GM03348 (cell line): Measurements from ENCODE around the gene STAU1.
"Not testable (repeated sequence)": the region's sequence is repeated elsewhere in the genome, so short reads cannot be mapped to it uniquely, and the experiment has no call there.

Experiments
- DNase-seq: peaks from one replicate; pipeline ENCODE4 v3.0.0; 2012; ENCODE audit warnings: low spot score

STAU1 gene, protein sequence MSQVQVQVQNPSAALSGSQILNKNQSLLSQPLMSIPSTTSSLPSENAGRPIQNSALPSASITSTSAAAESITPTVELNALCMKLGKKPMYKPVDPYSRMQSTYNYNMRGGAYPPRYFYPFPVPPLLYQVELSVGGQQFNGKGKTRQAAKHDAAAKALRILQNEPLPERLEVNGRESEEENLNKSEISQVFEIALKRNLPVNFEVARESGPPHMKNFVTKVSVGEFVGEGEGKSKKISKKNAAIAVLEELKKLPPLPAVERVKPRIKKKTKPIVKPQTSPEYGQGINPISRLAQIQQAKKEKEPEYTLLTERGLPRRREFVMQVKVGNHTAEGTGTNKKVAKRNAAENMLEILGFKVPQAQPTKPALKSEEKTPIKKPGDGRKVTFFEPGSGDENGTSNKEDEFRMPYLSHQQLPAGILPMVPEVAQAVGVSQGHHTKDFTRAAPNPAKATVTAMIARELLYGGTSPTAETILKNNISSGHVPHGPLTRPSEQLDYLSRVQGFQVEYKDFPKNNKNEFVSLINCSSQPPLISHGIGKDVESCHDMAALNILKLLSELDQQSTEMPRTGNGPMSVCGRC

DNA sequence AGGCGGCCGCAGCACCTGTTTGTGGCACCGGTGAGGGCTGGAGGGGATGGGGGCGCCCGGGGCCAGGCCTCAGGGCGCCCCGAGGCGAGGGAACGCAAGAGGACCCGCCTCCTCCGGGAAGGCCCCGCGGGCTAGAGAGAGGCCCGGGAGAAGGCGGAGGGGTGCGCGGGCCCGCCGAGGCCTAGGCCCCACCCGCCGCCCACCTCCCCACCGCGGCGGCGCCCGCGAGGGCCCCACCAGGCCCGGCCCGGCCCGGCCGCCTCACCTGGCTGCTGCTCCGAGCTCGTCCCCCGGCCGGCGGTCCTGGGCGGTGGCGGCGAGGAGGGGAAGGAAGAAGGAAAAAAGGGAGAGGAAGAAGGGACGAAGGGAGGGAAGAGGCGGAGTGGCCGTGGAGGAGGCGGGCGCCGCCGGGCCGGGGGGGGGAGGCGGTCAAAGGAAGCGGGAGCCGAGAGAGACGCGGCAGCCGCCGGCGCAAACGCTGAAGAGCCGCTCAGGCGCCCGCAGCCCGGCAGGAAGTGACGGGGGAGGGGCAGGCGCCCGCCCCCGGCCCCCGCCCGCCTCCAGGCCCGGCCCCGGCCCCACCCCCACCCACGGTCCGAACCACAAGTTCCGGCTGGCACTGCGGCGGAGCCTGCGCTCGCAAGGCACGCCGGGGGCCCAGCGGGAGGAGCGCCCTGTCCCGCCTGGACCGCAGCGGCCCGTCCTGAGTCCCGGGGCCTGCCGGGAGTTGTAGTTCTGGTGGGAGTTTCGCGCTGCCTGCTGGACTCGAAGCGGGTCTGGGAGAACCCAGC is at the start of gene STAU1:
Gene STAU1 (minus strand): TSS at position 484 of the 791 bp plus-strand sequence. CDS start 22,133 bp downstream, outside the sequence.
- peak; percentile 99 for DNase-seq

DNA sequence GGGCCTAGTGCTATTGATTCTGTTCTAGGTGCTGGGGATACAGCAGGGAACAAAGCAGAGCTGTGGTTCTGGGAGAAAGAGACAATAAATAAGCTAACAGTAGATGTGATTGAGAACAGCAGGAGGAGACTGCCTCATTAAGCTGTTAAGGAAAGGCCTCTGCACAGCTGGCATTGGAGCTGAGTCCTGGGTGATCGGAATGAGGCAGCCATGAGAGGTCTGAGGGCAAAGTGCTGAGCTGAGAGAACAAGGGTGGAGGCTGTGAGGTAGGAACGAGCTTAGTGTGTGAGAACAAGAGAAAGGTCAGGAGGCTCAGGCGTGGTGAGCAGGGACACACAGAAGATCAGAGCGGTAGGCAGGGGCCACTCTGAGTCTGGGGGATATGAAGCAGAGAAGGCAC is 49.4 kb upstream of the STAU1 start:
- no peak for DNase-seq

DNA sequence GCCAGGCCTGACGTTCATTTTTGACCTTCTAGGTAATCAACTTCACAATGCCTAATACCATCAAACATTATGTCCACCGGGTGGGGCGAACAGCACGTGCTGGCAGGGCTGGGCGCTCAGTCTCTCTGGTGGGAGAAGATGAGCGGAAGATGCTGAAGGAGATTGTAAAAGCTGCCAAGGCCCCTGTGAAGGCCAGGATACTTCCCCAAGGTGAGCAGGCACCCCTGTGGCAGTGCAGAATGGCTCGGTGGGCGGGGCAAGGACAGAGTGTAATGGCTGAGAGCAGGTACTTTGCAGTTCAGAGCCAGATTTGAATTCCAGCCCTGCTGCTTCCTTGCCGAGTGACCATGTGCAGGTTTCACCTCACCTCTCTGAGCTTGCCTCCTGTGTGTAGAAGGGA is 48.2 kb upstream of the STAU1 start:
- no peak for DNase-seq

DNA sequence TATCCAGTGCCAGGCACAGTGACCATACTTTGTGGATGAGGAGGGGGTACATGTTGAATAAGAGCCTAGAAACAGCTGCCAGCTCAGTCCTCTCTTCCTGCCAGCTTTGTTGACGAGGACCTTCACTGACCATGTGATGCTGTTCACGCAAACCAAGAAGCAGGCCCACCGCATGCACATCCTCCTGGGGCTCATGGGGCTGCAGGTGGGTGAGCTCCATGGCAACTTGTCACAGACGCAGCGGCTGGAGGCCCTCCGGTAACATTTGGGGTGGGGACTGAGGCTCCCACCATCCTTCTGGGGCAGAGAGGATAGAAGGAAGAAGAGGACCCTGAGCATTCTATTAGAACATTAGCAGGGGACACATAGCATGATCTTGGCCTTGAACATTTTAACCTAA is 46.7 kb upstream of the STAU1 start:
- DNase-seq, result no peak

DNA sequence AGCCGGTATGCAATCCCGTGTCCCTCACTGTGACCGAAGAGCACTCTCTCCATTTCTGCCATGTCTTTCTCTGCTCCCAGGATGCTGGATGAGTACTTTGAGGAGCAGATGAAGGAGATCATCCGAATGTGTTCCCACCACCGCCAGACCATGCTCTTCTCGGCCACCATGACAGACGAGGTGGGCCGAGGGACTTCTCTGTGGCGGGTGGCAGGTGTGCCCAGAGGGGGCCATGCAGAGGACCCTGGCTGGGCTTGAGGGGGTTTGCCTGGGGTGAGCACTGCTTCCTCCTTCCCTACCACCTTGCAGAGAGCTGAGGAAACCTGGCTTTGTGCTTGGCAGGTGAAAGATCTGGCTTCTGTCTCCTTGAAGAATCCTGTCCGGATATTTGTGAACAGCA is 45.1 kb upstream of the STAU1 start:
- DNase-seq, result no peak

DNA sequence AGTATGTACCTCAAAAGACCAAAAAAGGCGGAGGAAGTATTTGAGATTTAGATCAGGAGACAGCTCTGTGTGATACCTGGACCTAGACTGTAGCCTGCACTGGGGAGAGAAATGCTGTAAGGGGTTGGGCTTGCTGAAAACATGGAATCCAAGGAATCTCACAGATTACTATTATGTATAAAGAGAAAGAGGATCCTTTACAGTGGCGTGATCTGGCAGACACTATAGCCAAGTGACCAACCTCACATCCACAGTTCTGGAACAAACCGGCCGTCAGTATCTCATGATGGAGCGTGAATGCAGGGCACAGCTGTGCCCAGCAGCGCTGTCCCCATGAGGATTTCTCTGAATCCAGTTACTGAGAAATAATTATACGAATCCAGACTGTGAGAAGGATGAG is 43.3 kb upstream of the STAU1 start:
- no peak for DNase-seq

DNA sequence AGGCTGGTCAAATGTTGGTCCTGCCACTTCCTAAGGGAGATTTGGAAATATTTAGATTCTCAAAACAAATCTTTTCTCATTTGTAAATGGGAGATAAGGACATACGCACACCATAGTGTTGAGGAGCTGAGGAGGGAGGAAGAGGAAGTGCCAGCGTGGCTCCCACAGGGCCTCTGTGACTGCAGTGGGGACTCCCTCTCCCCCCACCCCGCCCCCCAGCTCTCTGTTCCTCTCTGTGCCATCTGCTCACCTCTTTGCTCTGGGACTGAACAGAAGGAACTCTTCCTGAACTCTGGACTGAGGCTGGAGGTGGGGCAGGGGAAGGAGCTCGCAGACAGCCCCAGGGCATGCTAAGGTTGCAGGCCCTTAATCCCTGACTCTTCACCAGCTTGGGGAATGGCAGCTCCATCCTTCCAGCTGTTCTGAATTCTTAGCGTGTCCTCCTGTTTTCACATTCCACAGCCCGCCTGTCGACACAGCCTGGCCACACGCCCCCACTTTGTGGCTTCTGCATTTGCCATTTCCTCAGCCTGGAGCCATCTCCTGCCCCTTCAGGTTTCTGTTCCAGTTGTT is 42.5 kb upstream of the STAU1 start:
- no peak for DNase-seq

DNA sequence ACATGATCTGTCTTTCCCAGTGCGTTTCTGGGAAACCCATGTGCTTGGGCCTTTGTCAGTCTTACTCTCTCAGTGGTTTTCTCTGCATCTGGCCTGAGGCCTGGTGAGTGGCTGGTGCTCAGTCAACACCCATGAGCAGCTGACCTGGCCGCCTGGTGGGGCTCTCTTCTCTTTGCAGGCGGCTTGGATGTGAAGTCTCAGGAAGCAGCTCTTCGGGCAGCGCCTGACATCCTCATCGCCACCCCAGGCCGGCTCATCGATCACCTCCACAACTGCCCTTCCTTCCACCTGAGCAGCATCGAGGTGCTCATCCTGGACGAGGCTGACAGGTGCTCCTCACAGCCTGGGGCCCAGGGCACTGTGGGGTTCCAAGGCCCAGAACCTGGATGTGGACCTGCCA is 41.9 kb upstream of the STAU1 start:
- DNase-seq, result no peak

DNA sequence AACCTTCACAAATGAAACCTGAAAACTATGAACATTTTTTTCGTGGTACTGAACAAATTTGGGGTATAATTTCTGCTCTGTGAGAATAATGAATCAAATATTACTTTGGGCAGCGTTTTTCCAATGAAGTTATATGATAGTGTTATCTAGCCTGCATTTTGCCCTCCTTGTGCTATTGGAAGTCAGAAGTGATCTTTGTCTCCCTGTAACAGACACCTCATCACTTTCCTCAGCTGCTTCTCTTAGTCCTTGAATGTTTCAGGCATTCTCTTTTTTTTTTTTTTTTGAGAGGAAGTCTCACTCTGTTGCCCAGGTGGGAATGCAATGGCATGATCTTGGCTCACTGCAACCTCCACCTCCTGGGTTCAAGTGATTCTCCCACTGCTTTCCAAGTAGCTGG is 41.2 kb upstream of the STAU1 start:
- no peak for DNase-seq

DNA sequence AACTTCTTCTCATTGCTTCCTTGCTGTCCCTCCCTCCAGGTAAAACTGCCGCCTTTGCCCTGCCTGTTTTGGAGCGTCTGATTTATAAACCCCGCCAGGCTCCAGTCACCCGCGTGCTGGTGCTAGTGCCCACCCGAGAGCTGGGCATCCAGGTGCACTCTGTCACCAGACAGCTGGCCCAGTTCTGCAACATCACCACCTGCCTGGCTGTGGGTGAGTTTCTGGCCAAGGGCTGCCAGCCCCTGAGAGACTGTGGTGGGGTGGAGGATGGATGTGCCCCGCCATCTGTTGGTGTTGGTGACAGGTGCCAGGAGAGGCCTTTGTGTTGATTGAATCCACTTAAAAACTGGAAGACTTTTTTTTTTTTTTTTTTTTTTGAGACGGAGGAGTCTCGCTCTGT is 40.5 kb upstream of the STAU1 start:
- DNase-seq, result no peak

DNA sequence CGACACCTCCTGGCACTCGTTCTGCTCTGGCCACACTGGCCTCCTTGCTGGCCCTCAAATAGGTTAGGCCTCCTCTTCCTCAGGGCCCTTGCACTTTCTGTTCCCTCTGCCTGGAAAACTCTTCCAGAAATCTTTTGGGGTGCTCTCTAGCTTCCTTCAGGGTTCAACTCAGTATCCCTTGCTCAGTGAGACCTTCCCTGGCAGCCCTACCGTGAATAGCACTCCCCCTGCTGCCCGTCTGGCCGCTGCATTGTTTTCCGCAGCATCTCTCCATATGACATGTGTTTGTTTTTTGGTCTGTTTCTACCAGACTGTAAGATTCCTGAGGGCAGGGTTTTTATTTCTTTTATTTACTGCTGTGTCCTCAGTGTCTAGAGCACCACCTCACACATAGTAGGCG is 37.8 kb upstream of the STAU1 start:
- DNase-seq, result no peak

DNA sequence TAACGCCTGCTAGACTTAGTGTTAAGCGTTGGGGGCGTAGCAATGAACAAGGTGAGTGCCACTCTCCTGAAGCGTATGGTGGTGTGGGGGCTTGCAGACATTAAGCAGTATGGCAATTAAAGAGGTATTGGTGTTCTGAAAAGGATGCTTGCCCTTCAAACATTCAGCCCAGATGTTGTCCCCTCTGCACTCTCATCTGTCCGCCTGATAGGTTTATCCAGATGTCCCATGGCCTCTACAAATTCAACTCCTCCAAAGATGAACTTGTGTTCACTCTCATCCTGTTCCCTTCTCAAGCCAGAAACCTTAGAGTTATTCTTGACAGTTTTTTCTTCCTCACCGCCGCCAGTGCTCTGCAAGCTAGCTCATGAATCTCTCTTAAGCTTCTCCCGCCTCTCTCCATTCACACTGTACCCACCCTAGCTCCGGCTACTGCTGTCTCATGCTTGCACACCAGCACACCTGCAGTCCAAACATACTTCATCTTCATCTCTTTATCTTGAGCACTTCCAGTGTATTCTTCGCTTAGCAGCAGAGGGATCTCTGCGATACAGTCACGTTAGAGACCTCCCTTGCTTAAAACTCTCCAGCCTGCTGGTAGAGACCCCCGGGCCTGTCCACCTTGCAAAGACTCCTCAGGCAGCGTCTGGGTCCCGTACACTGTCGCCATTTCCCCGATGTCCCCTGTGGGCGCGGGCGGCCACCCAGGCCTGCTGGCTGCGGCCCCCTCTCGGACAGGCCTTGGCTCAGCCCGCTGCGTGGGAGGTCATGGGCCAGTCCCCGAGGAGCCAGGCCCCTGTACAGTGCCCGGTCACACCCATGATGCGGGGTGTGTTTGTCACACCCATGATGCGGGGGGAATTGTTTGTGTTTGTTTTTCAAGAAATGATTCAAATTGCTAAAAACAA is 32.0 kb upstream of the STAU1 start:
- DNase-seq, result no peak

DNA sequence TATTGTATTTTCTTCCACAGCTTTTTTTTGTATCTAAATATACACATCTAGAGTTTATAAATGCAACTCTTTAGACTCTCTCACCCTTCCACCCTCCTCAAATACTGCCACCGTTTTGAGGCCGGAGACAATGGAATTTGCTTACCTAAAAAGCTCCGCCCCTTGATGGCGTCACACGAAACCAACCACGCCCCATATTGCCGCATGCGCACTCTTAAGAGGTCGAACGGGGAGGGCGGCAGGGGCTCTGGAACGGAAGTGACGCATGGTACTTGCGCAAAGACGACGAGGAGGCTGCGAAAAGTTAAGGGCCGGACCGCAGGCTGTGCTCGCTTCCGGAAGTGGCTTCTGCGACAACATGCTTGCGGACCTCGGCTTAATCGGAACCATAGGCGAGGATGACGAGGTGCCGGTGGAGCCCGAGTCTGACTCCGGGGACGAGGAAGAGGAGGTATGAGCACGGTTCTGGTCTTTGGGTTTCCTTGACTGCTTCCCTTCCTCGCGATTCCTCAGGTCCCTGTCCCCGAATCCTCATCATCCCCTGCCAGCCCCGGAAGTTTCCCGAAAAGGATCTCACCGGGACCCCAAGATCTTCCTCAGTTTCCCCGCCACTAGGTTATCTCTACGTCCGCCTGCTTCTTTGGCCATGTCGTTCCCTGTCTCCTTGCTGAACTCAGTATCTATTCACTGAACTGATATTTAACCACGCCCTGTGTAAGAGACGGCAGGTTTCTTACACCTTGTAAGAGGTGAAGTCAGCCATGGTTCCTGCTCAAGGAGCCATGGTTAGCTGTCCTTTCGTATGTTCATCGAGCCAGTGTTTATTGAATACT is 31.2 kb upstream of the STAU1 start, which contains the start of gene DDX27:
Gene DDX27 (plus strand): TSS at position 326 of the 833 bp plus-strand sequence. CDS start 33 bp downstream, at position 359.
- peak; percentile 98 for DNase-seq

DNA sequence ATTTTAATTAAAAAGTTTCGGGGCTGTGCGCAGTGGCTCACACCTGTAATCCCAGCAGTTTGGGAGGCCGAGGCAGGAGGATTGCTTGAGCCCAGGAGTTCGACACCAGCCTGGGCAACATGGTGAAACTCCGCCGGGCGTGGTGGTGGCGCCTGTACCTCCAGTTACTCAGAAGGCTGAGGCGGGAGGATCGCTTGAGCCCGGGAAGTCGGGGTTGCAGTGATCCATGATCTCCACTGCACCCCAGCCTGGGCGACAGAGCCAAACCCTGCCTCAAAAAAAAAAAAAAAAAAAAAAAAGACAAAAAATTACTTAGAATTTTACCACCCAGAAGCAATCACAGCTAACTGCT is 30.6 kb upstream of the STAU1 start:
- DNase-seq, result not testable (repeated sequence)

DNA sequence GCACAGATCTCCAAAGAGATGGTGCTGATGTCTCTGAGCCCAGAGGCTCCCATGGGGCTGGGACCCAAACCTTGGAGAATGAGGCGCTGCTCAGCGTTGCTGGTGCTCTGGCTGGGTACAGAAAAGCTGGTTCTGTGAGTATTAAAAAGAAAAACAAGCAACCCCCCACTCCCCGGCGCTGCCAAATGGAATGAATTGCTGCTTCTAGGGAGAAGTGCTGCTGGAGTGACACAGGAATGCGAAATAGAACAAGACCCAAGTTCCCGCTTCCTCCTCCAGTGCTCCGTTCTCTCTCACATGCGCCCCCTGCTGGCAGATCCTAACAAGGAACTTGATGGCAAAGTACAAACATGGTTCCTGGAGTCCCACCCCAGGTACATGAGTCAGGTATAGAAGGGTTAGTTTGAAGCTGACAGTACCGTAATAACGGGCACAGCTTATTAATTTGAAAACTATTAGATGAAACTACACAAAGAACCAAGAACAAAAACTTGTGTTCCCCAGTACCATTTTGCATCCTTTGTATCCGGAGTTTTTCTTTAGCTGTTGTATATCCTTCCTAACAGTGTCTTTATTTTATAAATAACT is 29.0 kb upstream of the STAU1 start:
- peak; percentile 87 for DNase-seq

DNA sequence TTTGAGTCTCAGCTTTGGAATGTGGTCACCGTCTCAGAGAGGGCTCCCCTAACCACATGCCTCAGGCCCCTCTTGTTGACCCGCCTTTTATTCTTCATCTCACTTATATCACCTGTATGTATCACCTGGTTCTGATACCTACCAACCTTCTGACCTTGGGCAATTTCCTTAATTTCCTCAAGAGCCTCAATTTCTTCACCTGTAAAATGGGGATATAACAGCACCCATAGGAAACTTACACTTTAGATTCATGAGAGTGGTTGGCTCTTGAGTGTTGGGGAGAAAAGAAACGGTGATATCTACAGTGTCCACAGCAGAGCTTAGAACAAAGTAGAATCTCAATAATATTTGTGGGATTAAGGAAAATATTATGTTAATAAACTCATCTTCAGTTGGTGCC is 27.1 kb upstream of the STAU1 start:
- no peak for DNase-seq

DNA sequence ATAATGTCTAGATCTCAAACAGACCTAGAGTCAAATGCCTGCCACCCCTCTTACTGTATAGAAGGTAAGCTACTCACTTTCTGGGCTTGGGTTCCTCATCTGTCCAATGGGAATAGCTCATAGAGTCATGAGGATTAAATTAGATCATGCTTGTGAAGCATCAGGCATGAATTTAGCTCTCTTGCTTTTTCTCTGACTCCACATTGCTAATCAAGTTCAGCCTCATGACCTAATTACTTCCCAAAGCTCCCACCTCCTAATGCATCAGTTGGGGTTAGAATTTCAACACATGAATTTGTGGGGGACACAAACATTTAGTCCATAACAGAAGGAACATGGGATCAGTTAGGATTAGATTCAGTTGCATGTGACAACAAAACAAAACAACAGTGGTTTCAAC is 26.4 kb upstream of the STAU1 start:
- no peak for DNase-seq

DNA sequence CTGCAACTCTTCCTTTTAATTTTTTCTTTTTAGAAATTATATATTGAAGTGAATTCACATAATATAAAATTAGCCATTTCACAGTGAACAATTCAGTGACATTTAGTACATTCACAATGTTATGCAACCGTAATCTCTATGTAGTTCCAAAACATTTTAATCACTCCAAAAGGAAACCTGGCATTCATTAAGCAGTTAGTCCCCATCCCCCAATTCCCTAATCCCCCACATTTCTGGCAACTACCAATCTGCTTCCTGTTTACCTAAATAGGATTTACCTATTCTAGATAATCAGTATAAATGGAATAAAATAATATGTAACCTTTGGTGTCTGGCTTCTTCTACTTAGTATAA is 22.6 kb upstream of the STAU1 start:
- no peak for DNase-seq

DNA sequence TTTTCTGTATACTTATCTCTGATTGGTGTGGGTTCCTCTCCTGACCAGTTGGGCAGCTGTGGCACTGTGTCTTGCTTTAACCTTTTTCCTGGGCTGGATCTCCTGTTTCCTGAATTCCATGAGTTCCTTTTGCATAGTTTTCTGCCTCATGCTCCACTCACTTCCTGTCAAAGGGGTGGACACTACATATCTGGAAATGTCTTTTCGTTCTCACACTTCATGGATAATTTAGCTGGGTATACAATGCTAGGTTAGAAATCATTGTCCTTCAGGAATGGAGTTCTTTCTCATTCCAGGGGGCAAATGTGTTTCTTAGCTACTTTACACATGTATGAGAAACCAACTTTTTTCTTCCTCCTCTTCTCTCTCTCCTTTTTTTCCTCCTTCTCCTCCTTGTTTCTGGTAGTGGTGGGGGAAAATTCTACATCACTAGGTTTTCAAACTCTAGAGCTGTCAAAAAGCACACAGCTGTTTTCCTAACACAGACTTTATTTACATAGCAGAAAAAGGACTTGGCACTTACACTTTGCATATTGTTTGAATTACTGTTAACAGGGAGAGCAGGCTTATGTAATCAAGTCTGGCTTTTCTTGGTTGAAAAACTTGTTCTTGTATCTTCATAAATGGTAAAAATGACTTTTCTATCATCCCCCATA is 22.1 kb upstream of the STAU1 start:
- DNase-seq, result peak; percentile 12

DNA sequence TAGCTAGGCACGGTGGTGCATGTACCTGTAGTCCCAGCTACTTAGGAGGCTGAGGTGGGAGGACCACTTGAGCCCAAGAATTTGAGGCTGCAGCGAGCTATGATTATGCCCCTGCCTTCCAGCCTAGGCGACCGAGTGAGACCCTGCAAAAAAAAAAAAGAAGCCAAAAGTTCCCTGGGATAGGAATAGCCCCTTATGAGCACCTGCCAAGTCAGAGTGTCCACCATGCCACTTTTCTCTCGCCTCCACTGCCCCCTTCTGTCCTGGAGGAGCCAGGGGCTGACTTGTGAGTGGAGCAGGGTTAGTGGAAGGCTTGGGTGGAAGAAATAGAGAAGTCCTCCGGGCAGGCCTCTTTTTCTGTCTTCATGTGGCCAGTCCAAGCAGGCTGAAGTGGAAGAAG is 18.9 kb upstream of the STAU1 start:
- no peak for DNase-seq
